EH (cell line): ENCODE data around the gene GPR3.

ENCODE experiments used
- DNase-seq: peaks from one replicate; pipeline ENCODE4 v3.0.0-alpha.2; 2015; ENCODE audit warnings: low read depth

The GPR3 gene, protein sequence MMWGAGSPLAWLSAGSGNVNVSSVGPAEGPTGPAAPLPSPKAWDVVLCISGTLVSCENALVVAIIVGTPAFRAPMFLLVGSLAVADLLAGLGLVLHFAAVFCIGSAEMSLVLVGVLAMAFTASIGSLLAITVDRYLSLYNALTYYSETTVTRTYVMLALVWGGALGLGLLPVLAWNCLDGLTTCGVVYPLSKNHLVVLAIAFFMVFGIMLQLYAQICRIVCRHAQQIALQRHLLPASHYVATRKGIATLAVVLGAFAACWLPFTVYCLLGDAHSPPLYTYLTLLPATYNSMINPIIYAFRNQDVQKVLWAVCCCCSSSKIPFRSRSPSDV

DNA sequence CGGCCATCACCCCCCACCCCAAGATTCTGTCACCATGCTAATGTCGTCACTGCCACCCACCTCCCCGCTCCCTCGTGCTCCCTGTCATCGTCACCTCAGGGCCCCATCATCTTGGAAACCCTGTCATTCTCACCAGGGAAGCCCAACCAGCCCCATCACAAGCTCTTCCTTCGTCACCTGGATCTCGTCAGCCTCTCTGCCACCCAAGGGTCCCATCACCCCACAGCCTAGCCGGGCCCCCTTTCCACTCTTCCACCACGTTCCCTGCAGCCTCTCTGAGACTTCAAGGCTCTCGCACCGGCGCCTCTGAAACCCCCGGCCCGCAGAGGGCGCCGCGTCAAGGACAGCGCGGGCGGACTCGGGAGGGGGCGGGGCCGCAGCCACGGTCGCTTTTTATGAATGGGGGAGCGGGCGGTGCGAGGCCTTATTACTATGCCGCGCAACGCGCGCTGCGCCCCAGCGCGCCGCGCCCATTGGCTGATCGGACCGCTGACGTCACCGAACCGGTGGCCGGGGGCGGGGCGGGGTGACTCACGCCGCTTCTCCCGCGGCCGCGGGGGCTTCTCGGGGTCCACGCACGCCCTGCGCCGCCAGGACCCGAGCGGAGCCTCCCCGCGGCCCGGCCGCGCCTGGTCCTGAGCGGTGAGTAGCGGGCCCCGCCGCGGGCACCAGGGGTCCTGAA, at the start of gene GPR3:
Gene GPR3 (plus strand): TSS at position 527 of the 682 bp plus-strand sequence. CDS start 1,177 bp downstream, outside the sequence.
- peak; percentile 92 for DNase-seq

DNA sequence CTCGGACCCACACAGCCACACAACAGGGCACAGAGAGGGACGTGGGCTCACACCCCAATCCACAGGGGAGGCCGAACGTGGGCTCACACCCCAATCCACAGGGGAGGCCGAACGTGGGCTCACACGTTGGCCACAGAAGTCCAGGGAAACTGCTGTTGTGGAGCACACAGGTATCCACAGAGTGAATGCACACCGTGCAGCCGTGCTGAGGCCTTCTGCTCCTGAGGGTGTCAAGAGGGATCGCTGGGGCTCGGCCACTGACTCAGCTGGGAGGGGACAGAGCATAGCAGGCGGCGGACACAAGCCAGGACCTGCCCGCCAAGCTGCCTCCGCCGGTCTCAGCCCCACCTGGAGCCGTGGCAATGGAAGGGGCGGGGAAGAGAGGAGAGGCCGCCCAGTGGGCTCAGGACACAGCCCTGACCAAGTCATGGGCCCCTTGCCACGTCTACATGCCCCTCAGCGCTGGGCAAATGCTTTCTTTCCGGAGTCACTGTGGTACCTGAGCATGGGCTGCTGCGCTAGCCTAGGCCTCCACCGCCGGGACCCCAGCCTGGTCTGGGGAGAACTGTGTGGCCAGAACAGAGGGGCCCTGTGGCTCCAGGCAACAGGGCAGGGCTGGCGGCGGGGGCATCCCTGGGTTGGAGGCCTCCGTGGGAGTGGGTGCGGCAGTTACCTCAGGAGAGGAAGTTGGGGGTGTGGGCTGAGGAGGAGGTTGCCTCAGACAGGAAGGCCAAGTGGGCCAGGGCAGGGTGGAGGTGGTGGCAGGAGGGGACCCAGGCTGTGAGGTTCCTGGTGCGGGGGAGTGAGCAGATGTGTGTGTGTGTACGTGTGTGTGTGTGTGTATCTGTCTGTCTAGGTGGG, 49.4 kb upstream of the GPR3 start:
- no peak for DNase-seq

DNA sequence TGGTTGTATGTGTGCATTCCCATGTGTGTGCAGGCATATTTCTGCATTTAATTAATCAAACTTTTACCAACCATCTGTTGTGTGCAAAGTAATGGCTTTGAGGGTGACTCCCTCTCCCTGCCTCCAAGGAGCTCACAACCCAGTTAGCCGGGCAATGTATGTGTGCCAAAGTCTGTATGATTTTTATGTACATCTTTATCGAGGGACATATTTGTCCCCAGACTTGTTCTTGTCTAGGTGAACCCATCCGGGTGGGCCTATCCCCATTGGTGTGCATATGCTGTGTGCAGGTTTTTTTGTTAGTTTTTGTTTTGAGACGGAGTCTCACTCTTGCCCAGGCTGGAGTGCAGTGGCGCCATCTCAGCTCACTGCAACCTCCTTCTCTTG, 48.8 kb upstream of the GPR3 start:
- no peak for DNase-seq

DNA sequence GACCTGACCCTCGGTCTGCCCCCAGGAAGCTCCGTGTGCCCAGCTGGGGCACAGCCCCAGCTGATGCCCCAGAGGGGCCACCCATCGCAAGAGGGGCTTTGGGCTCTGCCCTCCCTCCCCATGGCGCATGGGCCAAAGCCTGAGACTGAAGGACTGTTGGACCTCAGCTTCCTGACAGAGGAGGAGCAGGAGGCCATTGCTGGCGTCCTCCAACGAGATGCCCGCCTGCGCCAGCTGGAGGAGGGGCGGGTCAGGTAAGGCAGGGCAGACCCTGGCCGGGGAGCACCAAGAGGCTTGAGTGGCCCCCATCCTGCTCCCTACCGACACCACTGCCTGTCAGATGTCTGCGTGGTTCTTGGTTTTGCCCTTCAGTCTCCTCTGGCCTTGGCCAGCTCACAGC, 47.1 kb upstream of the GPR3 start:
- no peak for DNase-seq

DNA sequence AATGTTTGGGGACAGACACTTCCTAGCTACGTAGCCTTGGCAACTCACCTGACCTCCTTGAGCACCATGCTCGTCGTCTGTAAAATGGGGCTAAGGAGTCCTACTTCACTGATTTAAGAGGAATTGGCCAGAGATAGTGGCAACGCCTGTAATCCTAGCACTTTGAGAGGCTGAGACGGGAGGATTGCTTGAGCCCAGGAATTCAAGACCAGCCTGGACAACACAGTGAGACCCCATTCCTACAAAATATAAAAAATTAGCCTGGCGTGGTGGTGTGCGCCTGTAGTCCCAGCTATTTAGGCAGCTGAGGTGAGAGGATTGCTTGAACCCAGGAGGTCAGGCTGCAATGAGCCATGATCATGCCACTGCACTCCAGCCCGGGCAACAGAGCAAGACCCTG, 46.1 kb upstream of the GPR3 start:
- DNase-seq = no peak

DNA sequence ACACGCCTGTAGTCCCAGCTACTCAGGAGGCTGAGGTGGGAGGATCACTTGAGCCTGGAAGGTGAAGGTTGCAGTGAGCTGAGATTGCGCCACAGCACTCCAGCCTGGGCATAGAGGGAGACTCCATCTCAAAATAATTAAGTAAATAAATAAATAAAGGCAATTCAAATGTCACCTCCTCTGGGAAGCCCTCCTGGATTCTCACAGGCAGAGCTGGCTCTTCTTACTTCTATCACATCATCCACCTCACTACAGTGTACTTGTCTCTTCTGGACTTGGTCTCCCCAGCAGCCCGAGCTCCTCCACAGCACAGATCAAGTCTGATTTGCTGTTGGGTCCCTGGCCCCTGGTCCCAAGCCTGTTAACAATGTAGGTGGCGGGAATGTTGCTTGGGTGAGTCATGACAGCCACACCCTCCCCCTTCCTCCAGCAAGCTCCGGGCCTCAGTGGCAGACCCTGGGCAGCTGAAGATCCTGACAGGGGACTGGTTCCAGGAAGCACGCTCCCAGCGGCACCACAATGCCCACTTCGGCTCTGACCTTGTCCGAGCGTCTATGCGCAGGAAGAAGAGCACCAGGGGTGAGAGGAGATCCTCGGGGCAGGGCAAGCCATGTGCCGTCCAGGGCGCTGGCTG, 45.3 kb upstream of the GPR3 start:
- peak; percentile 36 for DNase-seq

DNA sequence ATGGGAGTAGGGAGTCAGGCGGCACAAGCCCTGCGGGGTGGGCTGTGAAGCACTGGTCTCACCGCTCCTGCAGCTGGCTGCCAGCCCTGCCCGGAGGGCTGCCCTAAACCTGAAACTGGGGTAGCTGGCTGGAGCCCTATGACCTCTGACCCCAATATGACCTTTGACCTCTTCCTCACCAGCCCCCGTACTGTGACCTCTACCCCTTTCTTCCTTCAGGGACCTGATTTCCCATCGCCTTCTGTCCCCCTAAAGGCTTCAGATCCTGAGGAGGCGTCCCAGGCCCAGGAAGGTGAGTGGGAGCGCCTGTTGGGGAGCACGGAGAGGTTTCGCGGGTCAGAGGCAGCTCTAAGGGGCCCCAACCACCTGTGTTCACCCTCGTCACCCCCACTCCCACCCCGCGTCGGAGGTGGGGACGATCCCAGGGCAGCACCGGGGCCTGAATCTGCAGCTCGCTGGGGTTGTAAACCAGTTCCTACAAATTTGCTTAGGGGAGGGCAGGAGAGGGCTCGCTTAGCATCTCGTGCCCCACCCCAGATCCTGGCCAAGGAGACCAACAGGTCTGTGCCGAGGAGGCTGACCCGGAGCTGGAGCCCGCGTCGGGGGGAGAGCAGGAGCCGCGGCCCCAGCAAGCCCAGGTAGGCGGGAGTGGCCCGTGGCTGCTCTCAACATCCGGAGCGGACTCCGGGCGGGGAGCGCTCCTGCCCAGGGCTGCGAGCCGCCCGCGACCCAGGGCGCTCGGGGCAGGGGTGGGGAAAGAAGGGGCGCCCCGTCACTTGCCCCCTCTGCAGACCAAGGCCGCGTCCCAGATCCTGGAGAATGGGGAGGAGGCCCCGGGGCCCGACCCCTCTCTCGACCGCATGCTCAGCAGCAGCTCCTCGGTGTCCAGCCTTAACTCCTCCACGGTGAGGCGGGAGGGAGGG, 43.3 kb upstream of the GPR3 start:
- DNase-seq = peak; percentile 40

DNA sequence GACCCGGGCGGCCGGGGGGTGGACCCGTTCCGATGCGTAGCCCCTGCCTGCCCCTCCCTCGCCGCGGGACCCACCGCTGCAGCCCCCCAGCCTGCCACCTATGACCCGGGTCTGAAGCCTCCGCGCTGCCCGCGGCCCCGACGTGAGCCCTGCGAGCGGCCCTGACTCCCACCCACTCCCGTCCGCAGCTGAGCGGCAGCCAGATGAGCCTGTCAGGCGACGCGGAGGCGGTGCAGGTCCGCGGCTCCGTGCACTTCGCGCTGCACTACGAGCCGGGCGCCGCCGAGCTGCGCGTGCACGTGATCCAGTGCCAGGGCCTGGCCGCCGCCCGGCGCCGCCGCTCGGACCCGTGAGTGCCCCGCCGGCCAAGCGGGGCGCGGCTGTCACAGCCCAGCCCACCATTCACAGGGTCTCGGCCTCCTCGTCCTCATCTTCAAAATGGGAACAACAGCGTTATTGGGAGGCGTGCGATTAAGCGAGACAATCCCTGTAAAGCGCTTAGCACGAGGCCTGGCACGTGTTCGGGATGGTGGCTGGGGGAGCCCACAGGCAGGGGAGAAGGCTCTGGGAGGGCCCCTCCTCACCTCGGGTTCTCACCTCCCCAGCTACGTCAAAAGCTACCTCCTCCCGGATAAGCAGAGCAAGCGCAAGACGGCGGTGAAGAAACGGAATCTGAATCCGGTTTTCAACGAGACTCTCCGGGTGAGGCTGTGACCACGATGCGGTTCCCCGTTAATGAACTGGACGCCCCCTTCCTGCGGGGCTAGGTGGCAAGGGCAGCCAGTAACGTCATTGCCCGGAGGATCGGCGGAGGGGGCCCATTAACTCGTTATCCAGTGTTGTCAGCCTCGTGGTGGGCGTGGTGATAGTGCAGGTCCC, 42.4 kb upstream of the GPR3 start:
- DNase-seq = peak; percentile 71

DNA sequence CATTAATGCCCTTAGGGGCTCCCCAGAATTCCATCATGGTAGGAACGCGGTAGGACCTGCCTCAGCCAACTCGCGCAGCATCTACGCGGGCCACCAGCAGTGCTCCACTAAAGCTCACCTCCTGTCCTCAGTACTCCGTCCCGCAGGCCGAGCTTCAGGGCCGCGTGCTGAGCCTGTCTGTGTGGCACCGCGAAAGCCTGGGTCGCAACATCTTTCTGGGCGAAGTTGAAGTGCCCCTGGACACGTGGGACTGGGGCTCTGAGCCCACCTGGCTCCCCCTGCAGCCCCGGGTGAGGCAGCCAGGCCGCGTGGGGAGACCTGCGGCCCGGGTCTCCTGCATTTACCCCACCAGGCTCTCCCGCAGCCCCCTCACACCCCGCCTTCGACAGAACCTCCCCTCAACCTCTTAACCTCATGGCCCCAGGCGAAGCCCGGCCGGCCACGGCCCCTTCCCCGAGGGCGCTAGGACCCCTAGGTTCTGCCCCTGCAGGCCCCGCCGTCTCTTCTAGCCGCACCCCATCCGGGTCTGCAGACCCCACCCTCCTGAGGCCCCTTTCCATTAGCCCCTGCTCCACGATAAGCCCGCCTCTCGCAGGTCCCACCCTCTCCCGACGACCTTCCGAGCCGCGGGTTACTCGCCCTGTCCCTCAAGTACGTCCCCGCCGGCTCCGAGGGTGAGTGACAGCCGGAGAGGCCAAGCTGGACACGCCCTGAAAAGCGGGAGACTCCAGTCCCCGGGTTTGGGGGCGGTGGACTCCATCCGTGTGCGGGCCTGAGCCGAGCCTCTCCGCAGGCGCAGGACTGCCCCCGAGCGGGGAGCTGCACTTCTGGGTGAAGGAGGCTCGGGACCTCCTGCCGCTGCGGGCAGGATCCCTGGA, 41.5 kb upstream of the GPR3 start:
- DNase-seq = no peak

DNA sequence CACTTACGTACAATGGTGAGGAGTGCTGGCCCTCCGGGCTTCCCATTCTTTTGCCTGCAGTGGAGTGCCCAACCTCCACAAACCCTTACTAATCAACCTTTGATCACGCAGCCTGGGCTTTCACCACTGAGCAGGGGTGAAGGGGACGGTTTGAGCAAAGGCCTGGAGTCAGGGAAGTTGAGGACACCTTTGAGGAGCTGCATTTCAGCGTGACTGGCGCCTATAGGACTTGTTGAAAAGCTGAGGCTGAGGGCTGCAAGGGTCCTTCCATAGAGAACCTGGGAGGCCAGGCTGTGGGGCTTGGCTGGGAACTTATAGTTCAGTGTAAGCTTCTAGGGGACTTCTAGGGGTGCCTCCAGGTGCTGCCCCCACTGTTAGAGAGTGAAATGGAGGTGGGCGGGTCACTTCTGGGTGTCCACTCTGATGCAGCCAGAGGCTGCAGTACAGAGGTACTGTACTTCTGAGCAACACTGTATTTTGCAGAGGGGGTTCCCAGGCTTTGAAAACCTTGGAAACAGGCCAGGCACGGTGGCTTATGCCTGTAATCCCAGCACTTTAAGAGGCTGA, 40.8 kb upstream of the GPR3 start:
- no peak for DNase-seq

DNA sequence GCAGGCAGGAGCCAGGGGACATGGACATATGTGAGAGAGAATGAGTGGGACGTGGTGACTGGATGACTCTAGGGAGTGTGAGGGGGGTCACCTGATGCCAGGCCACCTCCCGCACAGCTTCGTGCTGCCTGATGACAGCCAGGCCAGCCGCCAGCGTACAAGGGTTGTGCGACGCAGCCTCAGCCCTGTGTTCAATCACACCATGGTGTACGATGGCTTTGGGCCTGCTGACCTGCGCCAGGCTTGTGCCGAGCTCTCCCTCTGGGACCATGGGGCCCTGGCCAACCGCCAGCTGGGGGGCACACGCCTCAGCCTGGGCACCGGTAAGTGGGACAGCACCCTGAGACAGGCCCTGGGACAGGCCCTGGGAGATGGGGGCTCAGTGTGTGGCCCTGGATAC, 39.3 kb upstream of the GPR3 start:
- no peak for DNase-seq

DNA sequence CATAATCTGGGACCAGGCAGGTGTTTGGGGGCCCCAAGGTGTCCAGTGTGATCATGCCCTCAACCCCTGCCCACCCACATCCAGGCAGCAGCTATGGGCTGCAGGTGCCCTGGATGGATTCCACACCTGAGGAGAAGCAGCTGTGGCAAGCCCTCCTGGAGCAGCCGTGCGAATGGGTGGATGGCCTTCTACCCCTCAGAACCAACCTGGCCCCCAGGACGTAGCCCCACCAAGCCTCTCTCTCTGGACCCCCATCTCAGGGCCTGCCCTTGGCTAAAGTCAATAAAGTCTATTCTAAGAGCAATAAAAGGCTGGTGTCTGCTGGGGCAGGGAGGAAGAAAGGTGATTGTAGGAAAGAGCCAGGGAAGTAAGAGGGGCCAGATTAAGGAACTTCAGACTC, 38.8 kb upstream of the GPR3 start:
- DNase-seq = no peak

DNA sequence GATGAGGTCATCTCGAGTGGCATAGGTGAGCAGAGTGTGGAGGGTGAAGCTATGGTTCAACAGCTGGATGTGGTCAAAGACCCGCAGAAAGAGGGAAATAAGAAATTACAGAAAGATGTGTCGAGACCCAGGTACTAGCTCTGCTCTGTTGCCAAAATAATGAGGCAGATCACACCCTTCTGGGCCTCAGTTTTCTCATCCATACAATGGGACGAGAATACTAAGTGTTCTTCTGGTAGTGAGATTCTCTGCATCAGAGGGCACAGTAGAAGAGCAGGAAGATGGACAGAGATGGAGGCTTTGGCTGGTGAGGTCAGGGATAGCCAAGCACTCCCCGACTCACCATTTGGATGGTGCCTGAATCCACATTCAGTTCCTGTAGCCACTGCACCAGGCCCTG, 36.7 kb upstream of the GPR3 start:
- DNase-seq = no peak

DNA sequence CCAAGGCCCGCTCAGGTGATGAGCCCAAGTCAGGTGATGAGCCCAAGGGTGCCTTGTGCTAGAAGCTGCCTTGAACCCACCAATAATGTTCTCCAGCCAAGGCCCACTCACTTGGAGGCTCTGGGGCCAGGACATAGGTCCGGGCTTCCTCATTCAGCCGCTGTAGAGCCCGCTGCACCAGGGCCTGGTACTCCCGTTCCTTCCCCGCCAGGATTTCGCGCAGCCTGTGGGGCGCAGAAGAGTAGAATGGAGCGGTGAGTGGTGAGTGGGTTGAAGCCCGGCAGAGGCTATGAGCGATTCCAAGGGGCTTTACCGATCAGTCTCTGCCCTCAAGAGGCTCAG, 36.2 kb upstream of the GPR3 start:
- no peak for DNase-seq

DNA sequence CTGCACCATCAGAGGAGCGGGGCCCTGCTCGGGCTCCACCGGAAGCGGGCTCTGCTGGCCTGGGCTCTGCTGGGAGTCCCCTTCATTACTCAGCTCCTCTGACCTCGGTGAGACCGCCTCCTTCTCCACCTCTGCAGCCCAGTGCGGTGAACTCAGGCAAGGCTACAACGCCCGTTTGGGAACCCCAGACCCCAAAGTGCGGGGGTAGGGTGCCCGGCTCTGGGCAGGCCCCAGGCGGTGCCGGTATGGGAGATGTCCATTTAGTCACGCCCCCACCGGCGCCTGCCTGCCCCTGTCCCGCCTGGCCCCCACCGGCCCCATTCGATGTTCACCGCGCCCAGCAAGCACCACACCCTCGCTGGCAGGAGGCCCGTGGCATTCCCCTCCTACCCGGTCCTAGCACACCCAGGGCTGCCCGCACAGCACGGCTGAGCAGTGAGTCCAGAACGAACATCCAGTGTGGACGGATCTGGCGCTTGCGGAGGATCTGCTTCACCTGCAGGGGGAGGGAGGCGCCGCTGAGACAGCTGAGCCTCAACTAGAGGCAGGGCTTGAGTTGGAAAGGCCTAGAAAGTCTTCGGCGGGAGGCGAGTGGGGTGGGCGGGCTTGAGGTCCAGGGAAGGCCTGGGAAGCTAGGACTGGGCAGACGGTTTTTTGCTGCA, 35.7 kb upstream of the GPR3 start:
- no peak for DNase-seq

DNA sequence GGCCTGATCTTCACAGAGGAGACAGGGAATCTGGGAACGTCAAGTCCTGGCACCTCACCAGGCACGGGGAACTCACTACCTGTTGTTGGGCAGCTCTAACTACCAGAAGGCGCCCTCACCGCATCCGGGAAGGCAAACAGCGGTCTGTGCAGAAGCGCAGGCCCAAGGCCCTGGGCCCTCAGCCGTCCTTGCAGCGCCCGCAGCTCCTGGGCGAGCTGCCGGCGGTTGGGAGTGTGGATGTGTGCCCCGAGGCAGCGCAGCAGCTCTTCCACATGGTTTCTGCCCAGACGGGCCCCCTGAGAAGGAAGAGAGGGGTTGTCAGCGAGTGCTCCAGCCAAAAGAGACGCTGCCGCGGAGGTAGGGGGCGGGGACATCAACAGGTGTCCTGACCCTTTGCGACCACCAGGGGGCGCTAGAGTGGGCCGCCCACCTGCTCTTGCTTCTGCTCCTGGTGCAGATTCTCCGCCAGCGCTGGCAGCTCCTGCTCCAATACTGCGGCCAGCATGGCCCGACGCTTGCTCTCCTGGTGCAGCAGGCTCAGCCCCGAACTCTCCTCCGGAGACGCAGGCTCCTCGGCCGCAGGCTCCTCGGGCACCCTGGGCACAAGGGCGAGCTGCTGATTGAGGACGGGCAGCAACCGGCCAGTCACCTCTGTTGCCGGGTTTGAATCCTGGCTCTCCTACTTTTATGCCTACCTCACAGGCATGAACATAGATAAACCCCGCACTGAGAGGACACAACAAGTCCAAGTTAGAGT, 35.0 kb upstream of the GPR3 start:
- DNase-seq = peak; percentile 52

DNA sequence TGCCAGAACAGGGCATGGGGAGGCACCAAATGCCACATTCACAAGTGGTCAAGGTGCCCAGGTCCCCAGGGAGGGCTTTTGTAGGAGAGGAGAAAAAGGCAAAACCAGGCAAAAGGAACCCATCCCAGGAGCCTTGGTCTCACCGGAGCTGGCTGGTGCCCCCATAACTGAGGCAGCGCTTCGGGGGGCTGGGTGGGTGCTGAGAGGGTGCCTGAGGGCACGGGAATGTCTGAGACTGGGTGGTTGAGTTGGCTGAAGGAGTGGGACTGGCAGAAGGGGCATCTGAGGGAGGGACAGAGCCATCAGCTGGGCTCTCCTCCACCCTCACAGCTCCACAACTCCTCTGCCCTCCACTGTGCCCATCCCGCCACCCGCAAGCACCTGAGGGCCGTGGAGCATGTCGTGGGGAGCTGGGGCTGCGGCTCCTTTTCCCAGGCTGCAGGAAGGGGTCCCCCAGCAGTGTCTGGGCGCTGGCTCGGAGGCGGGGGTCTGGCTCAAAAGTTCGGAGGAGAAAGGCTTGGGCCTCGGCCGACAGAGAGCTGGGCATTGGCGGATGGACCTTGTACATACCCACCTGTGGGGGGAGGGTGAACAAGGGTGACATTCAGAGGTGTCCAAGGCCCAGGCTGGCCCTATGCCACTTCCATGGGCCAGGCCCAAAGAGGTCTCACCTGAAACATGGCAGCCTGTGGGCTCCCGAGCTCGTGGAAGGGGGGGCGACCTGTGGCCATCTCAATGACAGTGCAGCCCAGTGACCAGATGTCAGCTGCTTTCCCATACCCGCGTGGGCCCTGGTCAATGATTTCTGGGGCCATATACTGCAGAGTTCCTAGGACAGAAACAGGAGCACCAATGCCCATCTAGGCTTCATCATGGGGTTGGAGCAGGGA, 34.1 kb upstream of the GPR3 start:
- no peak for DNase-seq
